ENCODE data around the gene TMEM240.

TMEM240 gene

GRCh38 chr1:1550591-1551432 lies 10.4 kb upstream of the TMEM240 start:
- no peaks in the 10 kb centered on the region for H3K9me3 ChIP-seq (ENCODE audit: control insufficient read depth in 5 of 5, low read length in 5 of 5)
- peaks cover 0 to 40% (median 32%) of the 10 kb centered on the region in 5 donors for H3K4me1 ChIP-seq (ENCODE audit: control insufficient read depth in 5 of 5, insufficient read depth in 5 of 5, low read length in 5 of 5)
- H3K27ac ChIP-seq (ENCODE audit: low read depth, low read length): peak overlapping the region; percentile 23
- H3K4me3 ChIP-seq (ENCODE audit: low read depth in 1 of 5, low read length in 5 of 5): peak overlapping the region in 1 of 5 donors; percentile 17
- peaks cover 0 to 8% (median 2%) of the 10 kb centered on the region in 5 donors for H3K36me3 ChIP-seq (ENCODE audit: control insufficient read depth in 5 of 5, insufficient read depth in 5 of 5, low read length in 5 of 5)
- H3K9ac ChIP-seq (ENCODE audit: low read length in 5 of 5): peak overlapping the region in 3 of 5 donors; percentile 18 to 69 (median 53)
- H3K27me3 ChIP-seq (ENCODE audit: control insufficient read depth in 5 of 5, insufficient read depth in 4 of 5, low read length in 5 of 5): no peaks in the 10 kb centered on the region

- Histone ChIP-seq H3K9ac (ENCODE audit: low read length in 5 of 5) (peak overlapping the region in 3 of 5 donors; percentile 18 to 69 (median 53)), H3K27ac (ENCODE audit: low read depth, low read length) (no peak overlapping the region), H3K36me3 (ENCODE audit: control insufficient read depth in 5 of 5, insufficient read depth in 5 of 5, low read length in 5 of 5) (peaks cover 0 to 9% (median 2%) of the 10 kb centered on the region in 5 donors)
Measured at GRCh38 chr1:1550087-1550486, 9.7 kb upstream of the TMEM240 start.

GRCh38 chr1:1548591-1548990 lies 8.2 kb upstream of the TMEM240 start:
- H3K27me3 ChIP-seq (ENCODE audit: control insufficient read depth in 5 of 5, insufficient read depth in 4 of 5, low read length in 5 of 5): no peaks in the 10 kb centered on the region
- H3K36me3 ChIP-seq (ENCODE audit: control insufficient read depth in 5 of 5, insufficient read depth in 5 of 5, low read length in 5 of 5): peaks cover 0 to 17% (median 3%) of the 10 kb centered on the region in 5 donors
- H3K27ac ChIP-seq (ENCODE audit: low read depth, low read length): no peak overlapping the region
- H3K9me3 ChIP-seq (ENCODE audit: control insufficient read depth in 5 of 5, low read length in 5 of 5): no peaks in the 10 kb centered on the region
- no peak overlapping the region for H3K4me3 ChIP-seq (ENCODE audit: low read depth in 1 of 5, low read length in 5 of 5)
- H3K9ac ChIP-seq (ENCODE audit: low read length in 5 of 5): no peak overlapping the region
- H3K4me1 ChIP-seq (ENCODE audit: control insufficient read depth in 5 of 5, insufficient read depth in 5 of 5, low read length in 5 of 5): peaks cover 0 to 38% (median 32%) of the 10 kb centered on the region in 5 donors

More at GRCh38 chr1:1550087-1550486, 9.7 kb upstream of the TMEM240 start:
- Histone ChIP-seq H3K4me1 (ENCODE audit: control insufficient read depth in 5 of 5, insufficient read depth in 5 of 5, low read length in 5 of 5) (peaks cover 0 to 40% (median 32%) of the 10 kb centered on the region in 5 donors), H3K9me3 (ENCODE audit: control insufficient read depth in 5 of 5, low read length in 5 of 5) (no peaks in the 10 kb centered on the region), H3K4me3 (ENCODE audit: low read depth in 1 of 5, low read length in 5 of 5) (no peak overlapping the region), H3K27me3 (ENCODE audit: control insufficient read depth in 5 of 5, insufficient read depth in 4 of 5, low read length in 5 of 5) (no peaks in the 10 kb centered on the region)

GRCh38 chr1:1547476-1547875 lies 7.1 kb upstream of the TMEM240 start:
- peaks cover 0 to 36% (median 27%) of the 10 kb centered on the region in 5 donors for H3K4me1 ChIP-seq (ENCODE audit: control insufficient read depth in 5 of 5, insufficient read depth in 5 of 5, low read length in 5 of 5)
- no peaks in the 10 kb centered on the region for H3K9me3 ChIP-seq (ENCODE audit: control insufficient read depth in 5 of 5, low read length in 5 of 5)

GRCh38 chr1:1547011-1547410 lies 6.6 kb upstream of the TMEM240 start:
- H3K27ac ChIP-seq (ENCODE audit: low read depth, low read length): no peak overlapping the region
- H3K36me3 ChIP-seq (ENCODE audit: control insufficient read depth in 5 of 5, insufficient read depth in 5 of 5, low read length in 5 of 5): peaks cover 0 to 30% (median 13%) of the 10 kb centered on the region in 5 donors
- H3K27me3 ChIP-seq (ENCODE audit: control insufficient read depth in 5 of 5, insufficient read depth in 4 of 5, low read length in 5 of 5): no peaks in the 10 kb centered on the region
- H3K4me1 ChIP-seq (ENCODE audit: control insufficient read depth in 5 of 5, insufficient read depth in 5 of 5, low read length in 5 of 5): peaks cover 0 to 32% (median 22%) of the 10 kb centered on the region in 5 donors
- no peak overlapping the region for H3K9ac ChIP-seq (ENCODE audit: low read length in 5 of 5)
- H3K9me3 ChIP-seq (ENCODE audit: control insufficient read depth in 5 of 5, low read length in 5 of 5): no peaks in the 10 kb centered on the region
- no peak overlapping the region for H3K4me3 ChIP-seq (ENCODE audit: low read depth in 1 of 5, low read length in 5 of 5)

More at GRCh38 chr1:1547476-1547875, 7.1 kb upstream of the TMEM240 start:
- no peak overlapping the region for H3K27ac ChIP-seq (ENCODE audit: low read depth, low read length)
- H3K27me3 ChIP-seq (ENCODE audit: control insufficient read depth in 5 of 5, insufficient read depth in 4 of 5, low read length in 5 of 5): no peaks in the 10 kb centered on the region
- H3K36me3 ChIP-seq (ENCODE audit: control insufficient read depth in 5 of 5, insufficient read depth in 5 of 5, low read length in 5 of 5): peaks cover 0 to 26% (median 11%) of the 10 kb centered on the region in 5 donors
- H3K4me3 ChIP-seq (ENCODE audit: low read depth in 1 of 5, low read length in 5 of 5): no peak overlapping the region
- no peak overlapping the region for H3K9ac ChIP-seq (ENCODE audit: low read length in 5 of 5)

- Histone ChIP-seq H3K4me1 (ENCODE audit: control insufficient read depth in 5 of 5, insufficient read depth in 5 of 5, low read length in 5 of 5) (peaks cover 0 to 25% (median 13%) of the 10 kb centered on the region in 5 donors), H3K9ac (ENCODE audit: low read length in 5 of 5) (no peak overlapping the region), H3K9me3 (ENCODE audit: control insufficient read depth in 5 of 5, low read length in 5 of 5) (no peaks in the 10 kb centered on the region), H3K36me3 (ENCODE audit: control insufficient read depth in 5 of 5, insufficient read depth in 5 of 5, low read length in 5 of 5) (peaks cover 0 to 39% (median 20%) of the 10 kb centered on the region in 5 donors), H3K4me3 (ENCODE audit: low read depth in 1 of 5, low read length in 5 of 5) (no peak overlapping the region), H3K27me3 (ENCODE audit: control insufficient read depth in 5 of 5, insufficient read depth in 4 of 5, low read length in 5 of 5) (no peaks in the 10 kb centered on the region), H3K27ac (ENCODE audit: low read depth, low read length) (no peak overlapping the region)
Measured at GRCh38 chr1:1545946-1546737, 5.7 kb upstream of the TMEM240 start.

GRCh38 chr1:1544544-1544943 lies 4.1 kb upstream of the TMEM240 start:
- H3K9ac ChIP-seq (ENCODE audit: low read length in 5 of 5): no peak overlapping the region
- no peak overlapping the region for H3K4me3 ChIP-seq (ENCODE audit: low read depth in 1 of 5, low read length in 5 of 5)
- H3K9me3 ChIP-seq (ENCODE audit: control insufficient read depth in 5 of 5, low read length in 5 of 5): no peaks in the 10 kb centered on the region
- no peaks in the 10 kb centered on the region for H3K27me3 ChIP-seq (ENCODE audit: control insufficient read depth in 5 of 5, insufficient read depth in 4 of 5, low read length in 5 of 5)
- H3K27ac ChIP-seq (ENCODE audit: low read depth, low read length): no peak overlapping the region
- H3K4me1 ChIP-seq (ENCODE audit: control insufficient read depth in 5 of 5, insufficient read depth in 5 of 5, low read length in 5 of 5): peaks cover 0 to 21% (median 8%) of the 10 kb centered on the region in 5 donors
- H3K36me3 ChIP-seq (ENCODE audit: control insufficient read depth in 5 of 5, insufficient read depth in 5 of 5, low read length in 5 of 5): peaks cover 0 to 40% (median 20%) of the 10 kb centered on the region in 5 donors

GRCh38 chr1:1543706-1544099 lies 3.3 kb upstream of the TMEM240 start:
- Histone ChIP-seq H3K9ac (ENCODE audit: low read length in 5 of 5) (no peak overlapping the region), H3K9me3 (ENCODE audit: control insufficient read depth in 5 of 5, low read length in 5 of 5) (no peaks in the 10 kb centered on the region), H3K27ac (ENCODE audit: low read depth, low read length) (no peak overlapping the region), H3K4me1 (ENCODE audit: control insufficient read depth in 5 of 5, insufficient read depth in 5 of 5, low read length in 5 of 5) (peaks cover 0 to 26% (median 16%) of the 10 kb centered on the region in 5 donors), H3K36me3 (ENCODE audit: control insufficient read depth in 5 of 5, insufficient read depth in 5 of 5, low read length in 5 of 5) (peaks cover 0 to 40% (median 20%) of the 10 kb centered on the region in 5 donors), H3K27me3 (ENCODE audit: control insufficient read depth in 5 of 5, insufficient read depth in 4 of 5, low read length in 5 of 5) (no peaks in the 10 kb centered on the region), H3K4me3 (ENCODE audit: low read depth in 1 of 5, low read length in 5 of 5) (no peak overlapping the region)

- Histone ChIP-seq H3K27ac (ENCODE audit: low read depth, low read length) (no peak overlapping the region), H3K27me3 (ENCODE audit: control insufficient read depth in 5 of 5, insufficient read depth in 4 of 5, low read length in 5 of 5) (no peaks in the 10 kb centered on the region), H3K36me3 (ENCODE audit: control insufficient read depth in 5 of 5, insufficient read depth in 5 of 5, low read length in 5 of 5) (peaks cover 0 to 43% (median 20%) of the 10 kb centered on the region in 5 donors), H3K4me3 (ENCODE audit: low read depth in 1 of 5, low read length in 5 of 5) (no peak overlapping the region), H3K9ac (ENCODE audit: low read length in 5 of 5) (no peak overlapping the region), H3K4me1 (ENCODE audit: control insufficient read depth in 5 of 5, insufficient read depth in 5 of 5, low read length in 5 of 5) (peaks cover 0 to 24% (median 16%) of the 10 kb centered on the region in 5 donors), H3K9me3 (ENCODE audit: control insufficient read depth in 5 of 5, low read length in 5 of 5) (no peaks in the 10 kb centered on the region)
Measured at GRCh38 chr1:1542766-1543705, 2.6 kb upstream of the TMEM240 start.

All from subcutaneous abdominal adipose tissue (tissue), 5 donors.